ENCODE results near the gene B3GAT3.

- no peak for TF ChIP-seq EP300 (IDR thresholded peaks at IDR 0.05)
- TF ChIP-seq CTCF (IDR thresholded peaks at IDR 0.05) = no peak
Observed at GRCh38 chr11:62592989-62593421, 28.8 kb downstream of the B3GAT3 start.
